Activated CD4-positive, alpha-beta T cell treated with anti-CD3 and anti-CD28 coated beads, Interleukin-2, amount 50 U/mL, for 1 hour (primary cell): ENCODE results near the gene LRPAP1.
"Not testable (repeated sequence)": the region's sequence is repeated elsewhere in the genome, so short reads cannot be mapped to it uniquely, and the experiment has no call there.

ENCODE experiments used
- DNase-seq: peaks from one replicate; pipeline ENCODE4 v3.0.0-alpha.2; 2020

Gene LRPAP1

DNA sequence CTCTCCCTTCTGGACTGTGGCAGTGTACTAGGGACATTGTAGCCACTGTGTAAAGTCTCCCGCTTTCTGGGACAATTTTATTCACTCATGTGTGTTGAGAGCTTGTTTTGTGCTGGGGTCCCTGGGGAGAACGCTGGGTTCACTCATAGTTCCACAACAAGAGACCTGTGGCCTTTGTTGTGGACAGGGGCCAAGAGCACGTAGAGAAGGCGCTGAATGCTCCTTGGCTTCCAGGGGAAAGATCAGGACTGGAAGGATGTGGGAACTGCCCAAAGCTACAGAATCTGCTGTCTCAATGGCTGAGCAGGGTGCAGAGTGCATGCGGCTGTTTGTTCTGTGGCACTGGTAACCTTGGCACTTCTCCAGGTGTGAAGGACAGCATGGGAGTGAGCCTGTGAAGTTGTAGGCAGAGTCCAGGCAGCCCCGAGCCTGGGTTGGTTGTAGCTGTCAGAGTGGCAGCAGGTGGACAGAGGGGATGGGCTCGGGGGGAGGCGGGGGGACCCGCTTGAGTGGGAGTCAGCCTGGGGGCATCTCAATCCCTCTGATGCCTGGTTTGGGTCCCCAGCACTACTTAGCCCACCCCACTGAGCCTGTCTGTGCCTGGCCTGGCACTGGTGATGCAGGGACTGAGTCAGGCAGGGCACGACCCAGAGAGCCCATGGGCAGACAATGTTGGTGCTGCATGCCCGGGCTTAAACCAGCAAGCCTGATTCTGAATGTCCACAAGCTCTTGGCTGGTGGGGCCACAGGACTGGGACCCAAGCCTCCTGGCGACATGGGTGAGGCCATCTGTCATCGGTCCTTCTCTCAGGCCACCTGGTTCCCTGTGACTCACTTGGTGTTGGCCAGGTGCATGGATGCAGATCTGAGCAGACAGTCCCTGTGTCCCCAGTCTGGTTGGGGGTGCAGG, 27.4 kb upstream of the LRPAP1 start:
- DNase-seq = not testable (repeated sequence)

DNA sequence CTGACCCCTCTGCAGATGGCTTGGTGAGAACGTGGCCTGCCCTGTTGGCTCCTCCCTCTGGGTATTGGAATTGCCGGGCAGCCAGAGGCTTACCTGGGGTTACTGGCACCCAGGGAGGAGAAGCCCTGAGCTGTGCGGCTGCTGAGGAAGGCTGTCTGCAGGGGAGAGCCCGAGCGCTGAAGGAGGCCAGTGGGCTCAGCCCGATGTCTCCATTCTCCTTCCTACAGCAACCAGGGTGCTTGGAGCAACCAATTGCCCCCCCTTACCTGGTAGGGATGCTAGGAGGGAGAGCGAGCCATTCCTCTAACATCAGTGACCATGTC, 26.3 kb upstream of the LRPAP1 start:
- not testable (repeated sequence) for DNase-seq

GRCh38 chr4:3557676-3558513, 25.7 kb upstream of the LRPAP1 start:
- DNase-seq = not testable (repeated sequence)

DNA sequence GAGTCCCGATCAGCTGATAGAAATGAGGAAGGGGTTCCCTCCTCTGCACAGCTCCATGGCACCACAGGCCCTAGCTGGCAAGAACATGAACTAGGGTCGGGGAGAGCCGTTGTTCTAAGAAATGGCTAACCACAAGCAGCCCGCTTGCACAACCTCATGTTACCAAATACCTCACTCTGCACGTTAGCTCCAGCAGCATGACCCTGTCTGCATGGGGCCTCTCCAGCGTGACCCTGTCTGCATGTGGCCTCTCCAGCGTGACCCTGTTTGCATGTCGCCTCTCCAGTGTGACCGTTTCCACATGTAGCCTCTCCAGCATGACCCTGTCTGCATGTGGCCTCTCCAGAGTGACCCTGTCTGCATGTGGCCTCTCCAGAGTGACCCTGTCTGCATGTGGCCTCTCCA, 24.9 kb upstream of the LRPAP1 start:
- DNase-seq = not testable (repeated sequence)

GRCh38 chr4:3556244-3556867, 24.1 kb upstream of the LRPAP1 start:
- not testable (repeated sequence) for DNase-seq

DNA sequence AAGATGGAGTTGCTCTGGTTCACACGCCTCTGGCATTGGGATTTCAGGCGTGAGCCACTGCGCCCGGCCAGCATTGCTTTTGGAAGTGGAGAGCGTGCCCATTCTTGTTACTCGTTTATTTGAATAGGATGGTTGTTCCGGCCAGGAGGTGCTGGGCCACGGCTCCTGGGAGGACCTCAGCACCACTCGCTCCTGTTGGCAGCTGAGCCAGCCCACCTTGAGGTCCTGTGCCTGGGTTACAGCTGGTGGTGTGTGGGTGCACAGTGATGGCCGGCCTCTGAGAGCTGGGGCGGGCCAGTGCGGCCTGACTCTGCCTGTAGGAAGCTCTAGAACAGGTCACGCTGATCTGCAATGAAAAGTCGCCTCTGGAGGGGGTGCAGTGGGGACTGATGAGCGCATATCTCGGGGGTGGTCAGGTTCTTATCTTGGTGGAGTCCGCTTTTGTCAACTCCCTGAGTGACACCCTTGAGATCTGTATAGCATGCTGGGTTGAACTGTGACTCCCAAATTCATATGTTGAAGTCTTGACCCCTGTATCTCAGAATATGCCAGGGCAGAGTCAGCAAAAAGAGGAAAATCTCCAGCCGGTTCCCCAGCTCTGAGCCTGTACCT, 23.3 kb upstream of the LRPAP1 start:
- not testable (repeated sequence) for DNase-seq

DNA sequence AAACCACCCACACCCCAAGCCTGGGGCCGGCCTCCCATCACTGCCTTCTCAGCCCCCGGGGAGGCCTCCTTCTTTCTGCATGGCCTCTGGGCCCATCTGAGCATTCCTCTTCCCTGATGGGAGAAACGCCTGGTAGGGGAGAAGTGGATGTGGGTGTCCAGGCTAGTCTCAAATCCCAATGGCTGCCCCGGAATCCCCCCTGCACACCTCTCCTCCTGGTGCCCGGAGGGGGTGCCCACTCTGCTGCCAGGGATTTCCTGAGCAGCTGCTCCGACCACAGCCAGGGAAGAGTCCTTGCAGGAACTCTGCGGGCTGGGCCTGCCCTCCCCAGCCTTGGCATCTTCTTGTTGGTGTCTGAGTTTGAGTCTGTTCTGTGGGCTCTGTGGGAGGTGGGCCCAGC, 19.1 kb upstream of the LRPAP1 start:
- DNase-seq = not testable (repeated sequence)

DNA sequence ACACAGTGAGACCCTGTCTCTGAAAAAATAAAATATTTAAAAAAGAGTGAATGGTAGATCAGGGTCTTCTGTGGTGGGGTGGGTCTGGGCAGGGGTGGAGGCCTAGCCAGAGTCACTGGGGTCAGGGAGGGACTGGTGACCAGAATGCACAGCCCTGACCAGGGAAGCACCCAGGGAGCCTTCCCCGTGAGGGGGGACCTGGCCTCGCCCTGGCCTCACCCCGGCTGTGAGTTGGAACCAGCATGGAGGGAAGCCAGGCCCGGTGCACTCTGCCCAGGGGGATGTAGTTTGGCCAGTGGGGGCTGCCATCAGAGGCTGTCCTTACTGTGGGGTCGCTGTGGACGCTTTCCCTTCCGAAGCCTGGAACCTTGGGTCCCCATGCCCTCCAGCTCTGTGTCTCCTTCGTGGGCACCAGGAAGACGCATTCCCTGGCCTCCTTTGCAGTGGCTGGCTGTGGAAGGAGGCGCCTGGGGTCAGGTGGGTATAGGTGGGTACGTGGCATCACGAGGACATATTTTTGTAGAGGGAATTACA, 18.6 kb upstream of the LRPAP1 start:
- DNase-seq = not testable (repeated sequence)

- DNase-seq = not testable (repeated sequence)
These were observed 17.8 kb upstream of the LRPAP1 start for GRCh38 chr4:3550041-3550440.

- DNase-seq = not testable (repeated sequence)
These were observed 17.4 kb upstream of the LRPAP1 start for GRCh38 chr4:3549694-3550001.

GRCh38 chr4:3548991-3549693, 16.9 kb upstream of the LRPAP1 start:
- not testable (repeated sequence) for DNase-seq

DNA sequence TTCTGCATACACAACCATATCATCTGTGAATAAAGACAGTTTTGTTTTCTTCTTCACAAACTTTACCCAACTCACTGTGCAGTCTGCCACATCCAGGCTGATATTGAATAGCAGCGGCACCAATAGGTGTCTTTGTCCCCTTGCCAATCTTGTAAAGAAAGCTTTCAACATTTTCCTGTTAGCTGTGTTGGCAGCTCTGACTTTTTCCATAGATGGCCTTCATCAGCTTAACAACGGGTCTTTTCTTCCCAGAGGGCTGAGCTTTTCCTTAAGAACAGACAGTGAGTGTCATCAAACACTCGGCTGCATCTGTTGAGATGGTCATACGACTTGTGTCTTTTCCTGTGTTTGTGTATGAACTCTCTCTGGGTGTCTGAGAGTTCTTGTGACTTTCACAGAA, 14.5 kb upstream of the LRPAP1 start:
- DNase-seq = not testable (repeated sequence)

DNA sequence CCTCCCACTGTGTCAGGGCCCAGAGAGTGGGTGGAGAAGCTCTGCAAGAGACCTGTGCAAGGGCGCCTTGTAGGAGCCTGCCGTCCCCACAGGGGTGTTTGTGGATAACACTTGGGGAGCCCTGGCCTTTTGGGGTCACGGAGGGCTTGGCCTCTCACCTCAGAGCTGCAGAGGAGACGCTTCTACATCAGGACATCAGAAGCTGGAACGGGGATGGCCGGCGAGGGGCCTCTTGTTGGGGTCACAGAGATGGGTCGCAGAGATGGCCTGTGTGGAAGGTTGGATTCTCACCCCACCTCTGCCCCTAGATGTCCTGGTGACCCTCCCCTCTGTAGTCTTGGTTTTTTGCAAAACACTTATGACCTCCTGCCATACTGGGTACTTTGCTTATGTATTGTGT, 13.1 kb upstream of the LRPAP1 start:
- DNase-seq = not testable (repeated sequence)

GRCh38 chr4:3544259-3545025, 12.2 kb upstream of the LRPAP1 start:
- not testable (repeated sequence) for DNase-seq

- DNase-seq = not testable (repeated sequence)
These were observed 11.2 kb upstream of the LRPAP1 start for GRCh38 chr4:3543415-3543814.

GRCh38 chr4:3538906-3539305, 6.7 kb upstream of the LRPAP1 start:
- DNase-seq = not testable (repeated sequence)

DNA sequence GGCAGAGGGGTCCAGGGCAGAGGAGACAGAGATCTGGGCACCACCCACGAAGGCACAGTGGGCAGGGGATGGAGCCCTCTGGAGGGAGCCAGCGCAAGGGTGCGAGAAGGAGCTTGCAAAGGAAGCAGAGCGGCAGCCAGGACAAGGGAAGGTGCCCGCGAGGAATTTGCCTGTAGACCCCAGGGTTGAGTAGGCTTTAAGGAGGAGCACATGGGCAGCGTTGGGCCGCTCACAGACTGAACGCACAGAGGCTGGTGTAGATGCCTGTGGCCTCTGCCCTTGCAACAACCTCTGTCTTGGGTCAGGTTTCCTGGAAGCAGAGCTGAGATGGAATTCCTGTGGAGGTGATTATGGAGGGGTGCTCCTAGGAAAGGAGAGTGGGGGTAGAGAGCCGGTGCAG, 3.6 kb upstream of the LRPAP1 start:
- DNase-seq = not testable (repeated sequence)

GRCh38 chr4:3533423-3533820, 1.2 kb upstream of the LRPAP1 start:
- DNase-seq = no peak

- no peak for DNase-seq
These were observed 665 bp upstream of the LRPAP1 start for GRCh38 chr4:3532751-3533422.

DNA sequence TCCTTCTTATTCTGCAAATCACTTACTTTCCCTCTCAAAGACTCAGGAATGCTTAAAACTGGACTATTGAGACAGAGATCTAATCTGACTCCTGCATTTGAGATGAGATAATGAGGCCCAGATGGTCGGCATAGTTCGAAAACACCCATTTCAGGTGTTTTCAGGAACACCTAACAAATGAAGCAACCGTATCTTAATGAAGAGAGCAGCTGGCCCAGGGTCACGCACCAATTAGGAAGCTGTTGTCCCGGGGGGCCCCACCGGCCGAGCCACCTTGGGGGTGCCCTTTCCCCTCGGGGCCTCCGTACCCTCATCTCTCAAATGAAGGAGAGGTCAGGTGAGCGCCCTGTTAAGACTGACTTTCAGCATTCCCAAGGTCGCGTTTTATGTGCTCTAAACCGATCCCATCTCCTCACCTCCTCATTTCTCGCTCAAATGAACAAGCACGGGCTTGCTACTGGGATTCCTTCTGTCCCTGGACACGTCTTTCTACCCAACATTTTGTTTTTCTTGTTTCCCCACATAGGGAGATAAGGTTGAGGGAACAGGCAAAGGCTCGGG, 824 bp downstream of the LRPAP1 start:
- no peak for DNase-seq
